GM19025 (cell line): Measurements from ENCODE around the gene SPI1.
A peak's percentile ranks its signal among the peaks of the same experiment; 100 is the strongest.

ENCODE experiments used
- ATAC-seq: cut with Tn5 transposase; IDR thresholded peaks from one replicate; pipeline ENCODE4 v1.9.1; 2021; ENCODE audit warnings: mild to moderate bottlenecking, low read depth, moderate library complexity; ENCODE audit not compliant: unreplicated experiment

SPI1 gene

DNA sequence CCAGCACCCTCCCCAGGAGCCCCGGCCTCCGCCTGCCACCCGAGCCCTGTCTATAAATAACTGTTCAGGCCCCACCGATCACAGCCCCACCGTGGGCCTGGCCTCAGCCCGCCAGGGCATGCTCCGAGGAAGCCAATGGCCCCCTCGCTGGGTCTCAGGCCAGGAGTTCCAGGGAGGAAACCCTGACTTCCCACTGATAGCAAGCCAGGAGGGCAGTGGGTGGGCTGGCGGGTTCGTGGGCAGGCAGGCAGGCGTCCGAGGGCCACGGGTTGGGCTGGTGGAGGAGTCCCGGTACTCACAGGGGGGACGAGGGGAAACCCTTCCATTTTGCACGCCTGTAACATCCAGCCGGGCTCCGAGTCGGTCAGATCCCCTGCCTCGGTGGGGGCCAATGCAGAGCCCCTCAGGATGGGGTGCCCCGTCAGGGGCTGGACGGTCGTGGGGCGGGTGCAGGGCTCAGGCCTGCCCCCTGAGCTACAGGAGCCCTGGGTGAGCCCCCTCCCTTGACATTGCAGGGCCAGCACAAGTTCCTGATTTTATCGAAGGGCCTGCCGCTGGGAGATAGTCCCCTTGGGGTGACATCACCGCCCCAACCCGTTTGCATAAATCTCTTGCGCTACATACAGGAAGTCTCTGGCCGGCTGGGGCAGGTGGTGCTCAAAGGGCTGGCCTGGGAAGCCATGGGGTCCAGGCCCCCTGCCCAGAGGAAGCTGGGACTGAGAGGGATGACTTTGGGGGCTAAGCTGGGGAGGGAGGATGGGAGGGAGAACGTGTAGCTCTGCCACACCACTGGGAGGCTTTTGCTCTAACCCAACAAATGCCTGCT, at the start of gene SPI1:
Gene SPI1 (minus strand): TSS at position 538 of the 826 bp plus-strand sequence. CDS start 194 bp downstream, at position 344.
- peak; percentile 75 for ATAC-seq

DNA sequence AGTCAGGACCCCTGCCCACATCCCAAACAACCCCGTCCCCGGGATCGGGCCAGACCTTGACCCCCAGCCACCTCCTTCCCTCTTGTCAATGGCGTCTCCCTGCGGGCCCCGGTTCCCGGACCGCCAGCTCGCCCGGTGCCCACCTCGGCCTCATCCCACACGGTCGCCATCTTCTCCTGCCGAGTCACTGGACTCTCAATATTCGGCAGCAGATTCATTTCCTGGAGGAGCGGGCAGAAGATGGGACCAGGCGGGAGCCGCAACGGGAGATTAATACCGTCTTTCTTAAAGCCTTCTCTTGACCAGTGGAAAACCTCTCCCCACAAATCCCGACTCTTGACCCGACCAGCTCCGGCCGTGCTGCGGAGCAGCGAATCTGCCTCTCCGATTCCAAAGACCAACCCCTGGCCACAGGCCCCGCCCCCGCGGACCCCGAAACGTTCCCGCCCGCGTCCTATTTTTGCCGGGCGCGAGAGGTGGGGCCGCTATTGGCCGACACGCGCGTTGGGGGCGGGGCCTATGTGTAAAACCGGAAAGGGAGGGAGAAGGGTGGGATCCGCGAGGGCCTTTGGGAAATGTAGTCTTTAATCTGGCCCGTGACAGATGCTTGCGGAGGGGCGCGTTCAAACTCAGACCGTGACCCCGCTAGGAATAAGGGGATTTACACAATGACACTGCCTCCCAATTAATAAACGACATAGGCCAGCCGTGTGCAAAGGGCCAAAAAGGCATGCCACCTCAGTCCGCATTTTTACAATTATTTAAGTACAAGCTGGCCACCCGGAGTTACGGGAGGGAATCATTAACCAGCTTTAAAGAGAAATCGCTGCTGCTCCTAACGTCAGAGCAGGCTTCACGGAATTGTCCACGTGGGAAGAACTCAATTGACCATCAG, 48.0 kb upstream of the SPI1 start, which contains the start of gene PSMC3:
Gene PSMC3 (minus strand): TSS at position 378 of the 895 bp plus-strand sequence. CDS start 160 bp downstream, at position 218.
- ATAC-seq: peak; percentile 94

DNA sequence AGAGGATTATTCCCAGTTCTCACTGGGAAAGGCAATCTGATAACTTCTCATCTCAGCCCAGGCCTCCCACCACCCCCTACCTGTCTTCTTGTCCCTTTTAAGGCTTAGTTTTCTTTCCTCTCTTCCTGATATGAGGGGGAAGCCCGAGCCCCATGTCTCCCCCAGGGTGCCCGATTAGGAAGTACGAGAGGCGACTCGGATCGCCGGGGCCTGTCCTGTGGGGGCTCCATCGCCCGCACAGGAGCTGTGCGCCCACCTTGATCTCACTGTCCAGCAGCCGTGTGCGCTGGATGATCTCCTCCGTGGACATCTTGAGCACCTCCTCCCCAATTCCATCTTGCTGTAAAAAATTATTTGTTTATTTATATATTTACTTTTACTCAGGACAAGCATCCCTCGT, 47.3 kb upstream of the SPI1 start:
- ATAC-seq: no peak

- ATAC-seq: no peak
Measured at GRCh38 chr11:47418454-47419259, 40.3 kb upstream of the SPI1 start.

DNA sequence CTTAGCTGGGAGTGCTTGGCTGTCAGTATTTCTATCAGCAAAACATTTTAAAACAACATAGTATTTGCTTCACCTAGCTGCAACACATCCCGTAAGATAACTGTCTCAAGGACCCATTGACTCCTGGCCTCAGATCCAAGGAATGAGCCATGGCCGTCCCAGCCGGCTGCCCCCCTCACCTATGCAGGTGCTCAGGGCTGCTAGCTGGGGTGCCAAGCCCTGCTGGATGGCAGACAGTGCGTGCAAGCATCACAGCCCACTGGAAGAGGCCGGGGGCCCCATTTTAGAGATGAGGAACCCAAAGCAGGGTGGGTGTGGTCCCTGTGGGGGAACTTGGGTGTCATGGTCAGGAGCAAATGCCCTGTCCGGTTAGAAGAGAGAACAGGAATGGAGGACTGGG, 39.4 kb upstream of the SPI1 start:
- no peak for ATAC-seq

DNA sequence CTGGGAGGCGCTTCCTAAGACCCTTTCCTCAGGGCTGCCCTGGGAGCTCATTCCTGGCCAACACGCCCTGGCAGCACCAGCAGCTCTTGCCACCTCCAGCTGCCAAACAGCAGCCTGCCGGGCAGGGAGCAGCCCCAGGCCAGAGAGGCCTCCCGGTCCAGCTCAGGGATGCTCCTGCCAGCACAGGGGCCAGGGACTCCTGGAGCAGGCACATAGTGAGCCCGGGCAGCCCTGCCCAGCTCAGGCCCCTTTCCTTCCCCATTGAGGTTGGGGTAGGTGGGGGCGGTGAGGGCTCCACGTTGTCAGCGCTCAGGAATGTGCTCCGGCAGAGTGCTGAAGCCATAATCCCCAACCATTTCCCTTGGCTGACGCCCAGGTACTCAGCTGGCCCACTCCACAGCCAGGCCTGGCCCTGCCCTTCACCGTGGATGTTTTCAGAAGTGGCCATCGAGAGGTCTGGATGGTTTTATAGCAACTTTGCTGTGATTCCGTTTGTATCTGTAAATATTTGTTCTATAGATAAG, 37.7 kb upstream of the SPI1 start:
- no peak for ATAC-seq

DNA sequence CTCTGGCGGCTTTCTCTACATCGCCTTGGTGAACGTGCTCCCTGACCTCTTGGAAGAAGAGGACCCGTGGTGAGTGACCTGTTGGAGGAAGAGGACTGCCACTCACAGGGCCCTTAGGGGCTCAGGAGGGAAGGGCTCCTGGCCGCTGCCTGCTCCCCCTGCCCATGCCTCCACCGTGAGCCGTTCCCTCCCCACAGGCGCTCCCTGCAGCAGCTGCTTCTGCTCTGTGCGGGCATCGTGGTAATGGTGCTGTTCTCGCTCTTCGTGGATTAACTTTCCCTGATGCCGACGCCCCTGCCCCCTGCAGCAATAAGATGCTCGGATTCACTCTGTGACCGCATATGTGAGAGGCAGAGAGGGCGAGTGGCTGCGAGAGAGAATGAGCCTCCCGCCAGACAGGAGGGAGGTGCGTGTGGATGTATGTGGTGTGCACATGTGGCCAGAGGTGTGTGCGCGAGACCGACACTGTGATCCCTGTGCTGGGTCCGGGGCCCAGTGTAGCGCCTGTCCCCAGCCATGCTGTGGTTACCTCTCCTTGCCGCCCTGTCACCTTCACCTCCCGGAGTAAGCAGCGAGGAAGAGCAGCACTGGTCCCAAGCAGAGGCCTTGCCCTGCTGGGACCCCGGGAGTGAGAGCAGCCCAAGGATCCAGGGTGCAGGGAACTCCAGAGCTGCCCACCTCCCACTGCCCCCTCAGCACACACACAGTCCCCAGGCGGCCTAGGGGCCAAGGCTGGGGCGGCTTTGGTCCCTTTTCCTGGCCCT, 36.9 kb upstream of the SPI1 start:
- ATAC-seq: no peak

DNA sequence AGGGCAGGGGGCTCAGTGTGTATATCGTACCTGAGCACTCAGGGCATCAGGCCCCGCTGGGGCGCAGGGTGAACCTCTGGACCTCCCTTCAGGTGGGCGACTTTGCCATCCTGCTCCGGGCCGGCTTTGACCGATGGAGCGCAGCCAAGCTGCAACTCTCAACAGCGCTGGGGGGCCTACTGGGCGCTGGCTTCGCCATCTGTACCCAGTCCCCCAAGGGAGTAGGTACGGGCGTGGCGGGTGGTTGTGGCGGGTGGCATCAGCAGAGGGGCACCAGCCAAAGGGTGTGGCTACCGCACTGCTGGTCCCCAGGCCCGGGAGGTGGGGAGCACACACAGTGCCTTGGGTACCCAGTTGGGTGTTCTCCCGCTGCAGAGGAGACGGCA, 36.3 kb upstream of the SPI1 start:
- no peak for ATAC-seq

DNA sequence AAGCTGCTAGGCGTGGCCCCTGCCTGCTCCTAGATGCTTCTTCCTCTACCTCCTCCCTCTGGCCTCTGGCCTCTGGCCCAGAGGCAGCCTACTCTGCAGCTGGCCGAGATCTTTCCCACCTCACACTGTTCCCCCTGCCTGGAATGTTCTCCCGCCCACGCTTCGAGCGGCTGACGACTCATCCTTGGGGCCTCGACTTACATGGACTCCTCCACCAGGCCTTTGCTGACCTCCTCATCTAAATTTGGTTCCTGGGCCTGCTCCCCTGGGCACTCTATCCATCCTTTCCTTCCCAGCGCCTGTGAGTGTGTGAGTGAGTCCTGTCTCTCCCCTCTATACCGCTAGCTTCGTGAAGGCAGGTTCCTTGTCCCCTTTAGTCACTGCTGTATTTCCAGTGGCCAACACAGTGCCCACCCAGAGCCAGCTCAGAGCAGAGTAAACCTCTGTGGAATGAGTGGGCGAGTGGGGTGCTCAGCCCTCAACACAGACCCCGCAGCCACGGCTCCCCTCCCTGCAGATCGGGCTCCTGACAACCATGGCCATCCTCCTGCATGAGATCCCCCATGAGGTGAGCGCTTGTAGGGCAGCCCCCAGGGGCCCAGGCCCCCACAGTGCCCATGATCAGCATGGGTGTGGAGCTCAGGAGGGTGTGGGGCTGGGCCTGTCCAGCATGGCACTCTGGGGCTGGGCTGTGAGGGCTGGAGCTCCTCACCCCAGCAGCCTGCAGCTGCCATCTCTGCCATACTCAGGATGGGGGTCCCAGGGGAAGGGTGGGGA, 35.7 kb upstream of the SPI1 start:
- no peak for ATAC-seq

GRCh38 chr11:47413351-47413750, 35.0 kb upstream of the SPI1 start:
- ATAC-seq: no peak

- ATAC-seq: no peak
Measured at GRCh38 chr11:47411884-47412746, 33.8 kb upstream of the SPI1 start.

DNA sequence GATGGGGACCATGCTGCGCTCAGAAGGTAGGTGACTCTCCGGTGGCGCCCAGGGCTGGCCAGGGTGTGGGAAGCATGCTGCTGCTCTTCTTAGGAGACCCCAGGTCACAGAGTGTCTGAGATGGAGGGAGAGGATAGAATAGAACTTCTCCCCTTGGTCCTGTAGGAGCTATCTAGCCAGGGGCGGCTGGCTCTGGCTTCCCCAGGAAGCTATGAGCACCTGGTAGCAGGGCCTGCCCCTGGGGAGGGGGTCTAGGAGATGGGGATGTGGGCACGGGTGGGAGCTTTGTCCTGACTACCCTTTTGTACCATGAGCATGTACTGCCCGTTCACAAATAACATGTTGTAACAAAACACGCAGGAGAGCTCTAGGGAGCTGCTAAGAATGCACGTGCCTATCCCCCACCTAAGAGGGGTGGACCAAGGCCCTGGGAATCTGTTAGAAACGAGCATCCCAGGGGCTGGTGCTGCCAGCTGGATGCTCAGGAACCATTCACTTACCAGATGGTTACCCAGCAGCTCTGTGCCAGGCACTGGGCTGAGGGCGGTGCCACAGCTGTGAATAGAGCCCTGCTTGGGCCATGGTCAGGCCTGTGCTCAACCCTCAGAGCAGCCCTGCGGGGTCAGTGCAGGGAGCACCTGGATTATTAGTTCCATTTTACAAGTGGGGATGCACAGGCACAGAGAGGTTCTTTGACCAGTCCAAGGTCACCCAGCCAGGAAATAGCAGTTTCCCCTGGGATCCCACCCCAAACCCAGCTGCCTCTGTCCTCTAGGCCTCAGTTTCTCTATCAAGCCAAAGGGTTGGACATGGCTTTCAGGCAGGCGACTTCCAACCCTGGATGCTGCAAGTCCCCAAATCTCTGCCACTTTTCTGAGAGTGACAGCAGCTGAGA, 32.3 kb upstream of the SPI1 start:
- no peak for ATAC-seq

DNA sequence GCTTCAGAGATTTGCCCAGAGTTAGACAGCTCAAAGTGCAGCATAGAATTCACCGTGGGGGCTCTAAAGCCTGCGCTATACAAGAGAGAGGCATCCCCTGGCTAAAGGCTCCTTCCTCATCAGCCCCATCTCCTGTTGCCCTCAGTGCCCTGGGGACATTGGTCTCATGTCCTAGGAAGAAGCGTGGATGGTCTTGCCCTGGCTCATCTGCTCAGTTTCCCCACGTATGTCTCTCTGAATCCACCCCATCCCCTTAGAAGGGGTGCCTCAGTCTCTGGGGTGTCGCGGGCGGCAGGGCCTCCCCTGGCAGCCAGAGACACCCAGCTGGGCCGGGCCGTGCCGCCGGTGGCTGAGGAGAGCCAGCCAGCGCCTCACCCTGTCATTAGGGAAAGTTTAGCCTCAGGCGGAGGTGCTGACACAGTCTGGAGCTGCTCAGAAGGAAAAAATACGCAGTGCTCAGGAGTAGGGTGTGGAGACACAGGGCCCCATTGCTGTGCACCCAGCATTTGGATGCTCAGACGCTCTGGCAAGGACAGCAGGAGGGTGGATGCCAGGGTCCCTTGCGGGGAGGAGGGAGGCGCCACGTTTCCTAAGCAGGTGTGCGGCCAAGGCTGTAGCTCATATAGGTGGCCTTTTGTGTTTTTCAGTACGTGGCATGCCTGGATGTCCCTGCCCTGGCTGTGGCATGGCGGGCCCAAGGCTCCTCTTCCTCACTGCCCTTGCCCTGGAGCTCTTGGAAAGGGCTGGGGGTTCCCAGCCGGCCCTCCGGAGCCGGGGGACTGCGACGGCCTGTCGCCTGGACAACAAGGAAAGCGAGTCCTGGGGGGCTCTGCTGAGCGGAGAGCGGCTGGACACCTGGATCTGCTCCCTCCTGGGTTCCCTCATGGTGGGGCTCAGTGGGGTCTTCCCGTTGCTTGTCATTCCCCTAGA, 31.4 kb upstream of the SPI1 start:
- ATAC-seq: no peak

DNA sequence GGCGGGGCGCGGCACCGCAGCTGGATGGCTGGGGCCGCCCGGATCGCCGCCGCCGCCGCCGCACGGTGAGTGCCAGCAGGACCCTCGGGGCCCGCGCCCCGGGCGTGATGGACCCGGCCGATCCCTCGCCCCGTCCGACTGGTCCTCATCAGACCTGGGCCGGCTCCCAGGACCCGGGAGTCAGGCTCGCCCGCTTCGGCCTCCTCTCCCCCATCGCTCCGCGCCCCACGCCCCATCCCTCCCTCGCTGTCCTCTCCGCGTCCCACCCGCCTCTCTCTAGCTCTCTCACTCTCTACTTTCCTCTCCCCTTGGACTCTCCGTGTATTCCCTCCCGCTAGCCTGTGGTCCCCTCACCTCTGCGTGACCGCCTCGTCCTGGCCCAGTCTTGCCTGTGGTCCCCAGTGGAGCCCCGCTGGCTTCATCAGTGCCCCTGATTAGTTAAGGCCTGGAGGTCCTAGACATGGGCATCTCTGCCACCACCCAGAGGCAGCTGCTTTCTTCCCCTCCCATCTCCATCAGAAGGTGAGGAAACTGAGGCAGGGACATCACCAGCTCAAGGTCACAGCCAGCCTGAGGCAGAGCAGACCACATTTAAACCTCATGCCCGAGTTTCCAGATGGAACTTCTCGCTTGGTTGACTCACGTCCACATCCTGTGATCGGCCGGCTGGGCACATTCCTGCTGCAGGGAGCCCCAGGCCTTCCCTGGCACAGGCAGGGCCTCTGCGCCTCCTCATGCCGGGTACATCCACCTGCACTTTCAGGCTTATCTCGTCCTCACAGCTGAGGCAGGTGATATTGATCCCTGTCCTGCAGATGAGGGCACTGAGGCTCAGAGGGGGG, 30.5 kb upstream of the SPI1 start:
- ATAC-seq: no peak
